ENCODE measurements around the gene PLEKHA5.
"Not testable (repeated sequence)": the region's sequence is repeated elsewhere in the genome, so short reads cannot be mapped to it uniquely, and the experiment has no call there.

PLEKHA5 gene

DNA sequence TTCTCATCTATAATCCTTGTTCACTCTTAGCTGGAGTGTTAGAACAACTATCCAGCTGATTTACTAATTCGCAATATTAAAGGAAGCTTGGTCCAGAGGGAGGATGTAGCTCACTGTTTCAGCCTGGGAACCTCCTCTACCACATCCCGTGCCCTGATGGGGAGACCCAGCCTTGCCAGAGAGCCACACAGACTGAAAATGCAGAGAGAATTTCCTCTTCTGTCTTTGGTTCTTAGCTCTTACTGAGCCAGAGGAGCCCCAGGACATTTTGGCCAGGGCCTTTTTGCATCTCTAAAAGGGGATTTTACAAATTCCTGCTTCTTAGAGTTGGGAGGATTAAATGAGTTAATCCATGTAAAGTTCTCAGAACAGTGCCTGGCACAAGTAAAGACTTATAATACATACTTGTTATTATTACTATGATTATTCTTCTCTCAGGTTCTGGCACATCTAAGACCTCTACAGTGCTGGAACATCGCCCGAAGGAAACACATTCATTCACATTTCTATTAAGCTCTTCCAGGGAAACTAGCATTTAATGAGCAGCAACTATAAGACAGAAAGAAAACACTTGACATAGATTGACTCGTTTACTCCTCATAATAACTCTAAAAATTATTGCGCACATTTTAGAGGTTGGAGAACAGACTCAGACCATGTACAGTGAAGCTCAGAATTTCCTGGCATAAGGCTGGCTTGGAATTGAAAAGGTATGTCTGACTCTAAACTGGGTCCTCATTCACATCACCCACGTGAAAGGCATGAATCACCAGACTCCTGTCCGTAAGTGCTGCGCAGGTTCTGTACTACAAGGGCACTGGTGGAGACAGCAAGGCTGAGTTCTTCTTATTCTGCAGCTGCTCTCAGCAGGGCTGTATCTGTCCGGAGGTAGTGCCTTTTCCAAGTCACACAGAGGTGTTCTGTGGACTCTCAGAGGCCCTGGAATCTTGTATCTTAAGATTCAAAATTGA, 282.0 kb downstream of the PLEKHA5 start:
- no peak for TF ChIP-seq CTCF (IDR thresholded peaks at IDR 0.05; ENCODE audit: low read depth, low read length, missing control alignments)
- no peak for DNase-seq (ENCODE audit: low read depth)
- no peak overlapping the region for H3K4me3 ChIP-seq (ENCODE audit: low read depth, low read length)

DNA sequence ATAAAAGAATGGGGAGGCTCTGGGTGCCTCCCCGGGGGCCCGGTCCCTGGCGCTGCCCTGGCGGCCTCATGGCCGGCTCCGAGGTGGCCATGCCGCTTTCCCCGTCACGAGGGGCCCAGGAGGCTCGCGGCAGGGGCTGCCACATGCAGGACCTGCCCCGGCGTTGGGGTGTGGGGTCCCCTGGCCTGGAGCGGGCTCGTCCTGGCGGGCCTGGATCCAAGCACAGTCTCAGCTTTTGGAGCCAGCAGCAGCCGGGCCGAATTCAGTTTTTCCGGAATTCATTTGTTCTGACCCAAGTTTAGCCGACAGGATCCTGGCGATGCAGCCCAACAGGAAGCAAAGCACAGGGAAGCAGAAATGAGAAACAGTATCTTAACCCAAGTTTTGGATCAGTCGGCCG, 283.3 kb downstream of the PLEKHA5 start:
- DNase-seq (ENCODE audit: low read depth), result no peak
- no peak overlapping the region for H3K4me3 ChIP-seq (ENCODE audit: low read depth, low read length)
- no peak for TF ChIP-seq CTCF (IDR thresholded peaks at IDR 0.05; ENCODE audit: low read depth, low read length, missing control alignments)

GRCh38 chr12:19413582-19413981, 284.0 kb downstream of the PLEKHA5 start:
- not testable (repeated sequence) for DNase-seq (ENCODE audit: low read depth); H3K4me3 ChIP-seq (ENCODE audit: low read depth, low read length)

DNA sequence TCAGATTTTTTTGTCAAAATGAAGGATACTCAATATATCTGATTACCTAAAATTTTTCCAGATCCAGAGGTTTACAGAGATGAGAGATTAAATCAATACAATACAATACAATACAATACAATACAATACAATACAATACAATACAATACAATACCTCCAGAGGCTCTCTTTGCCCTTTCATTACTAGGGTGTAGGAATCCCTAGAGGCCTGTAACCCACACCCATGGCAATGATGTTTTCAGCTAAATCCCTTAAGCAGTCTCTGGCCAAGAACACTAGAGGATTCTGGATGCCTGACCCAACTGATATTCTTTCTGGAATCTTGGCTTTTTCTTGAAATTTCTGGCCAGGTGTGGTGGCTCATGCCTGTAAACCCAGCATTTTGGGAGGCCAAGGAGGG, 286.0 kb downstream of the PLEKHA5 start:
- DNase-seq (ENCODE audit: low read depth), result no peak
- no peak for TF ChIP-seq CTCF (IDR thresholded peaks at IDR 0.05; ENCODE audit: low read depth, low read length, missing control alignments)

GRCh38 chr12:19419086-19419485, 289.6 kb downstream of the PLEKHA5 start:
- TF ChIP-seq CTCF (IDR thresholded peaks at IDR 0.05; ENCODE audit: low read depth, low read length, missing control alignments), result no peak
- DNase-seq (ENCODE audit: low read depth), result no peak
- H3K4me3 ChIP-seq (ENCODE audit: low read depth, low read length), result no peak overlapping the region

More for the DNA sequence above, 286.0 kb downstream of the PLEKHA5 start:
- no peak overlapping the region for H3K4me3 ChIP-seq (ENCODE audit: low read depth, low read length)

- H3K4me3 ChIP-seq (ENCODE audit: low read depth, low read length), result no peak overlapping the region
- no peak for DNase-seq (ENCODE audit: low read depth)
- no peak for TF ChIP-seq CTCF (IDR thresholded peaks at IDR 0.05; ENCODE audit: low read depth, low read length, missing control alignments)
Measured at GRCh38 chr12:19421503-19422282, 292.2 kb downstream of the PLEKHA5 start.

DNA sequence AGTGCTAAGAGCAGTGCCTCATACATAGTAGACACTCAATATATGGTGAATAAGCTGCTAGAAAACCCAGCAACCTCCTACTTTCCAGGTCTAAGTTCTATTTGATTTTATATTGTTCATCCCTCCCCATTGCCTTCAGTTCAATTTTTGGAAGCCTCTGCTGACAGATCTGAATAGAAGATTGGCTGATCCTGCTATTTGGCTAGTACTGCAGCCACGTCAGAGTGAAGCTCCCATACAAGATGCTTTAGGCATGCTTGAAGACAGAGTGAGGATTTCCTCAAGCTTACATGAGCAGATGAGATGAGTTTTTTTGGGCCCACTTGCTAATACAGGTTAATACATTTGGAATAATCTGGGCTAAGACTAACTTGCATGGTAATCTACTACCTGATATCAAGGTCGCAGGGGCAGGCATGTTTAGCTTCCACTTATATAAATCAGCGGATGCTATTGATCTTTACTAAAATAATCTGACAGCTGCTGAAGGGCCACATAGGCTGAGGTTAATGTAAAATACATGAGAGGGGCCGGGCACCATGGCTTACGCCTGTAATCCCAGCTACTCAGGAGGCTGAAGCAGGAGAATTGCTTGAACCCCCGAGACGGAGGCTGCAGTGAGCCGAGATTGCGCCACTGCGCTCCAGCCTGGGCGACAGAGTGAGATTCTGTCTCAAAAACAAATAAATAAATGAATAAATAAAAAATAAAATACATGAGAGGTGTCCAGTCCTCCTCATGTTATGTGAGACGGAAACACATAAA, 293.8 kb downstream of the PLEKHA5 start:
- no peak for DNase-seq (ENCODE audit: low read depth)

More for the DNA sequence above, 293.8 kb downstream of the PLEKHA5 start:
- TF ChIP-seq CTCF (IDR thresholded peaks at IDR 0.05; ENCODE audit: low read depth, low read length, missing control alignments), result no peak
- H3K4me3 ChIP-seq (ENCODE audit: low read depth, low read length), result no peak overlapping the region
